ENCODE results near the gene HPCAL1.

DNA sequence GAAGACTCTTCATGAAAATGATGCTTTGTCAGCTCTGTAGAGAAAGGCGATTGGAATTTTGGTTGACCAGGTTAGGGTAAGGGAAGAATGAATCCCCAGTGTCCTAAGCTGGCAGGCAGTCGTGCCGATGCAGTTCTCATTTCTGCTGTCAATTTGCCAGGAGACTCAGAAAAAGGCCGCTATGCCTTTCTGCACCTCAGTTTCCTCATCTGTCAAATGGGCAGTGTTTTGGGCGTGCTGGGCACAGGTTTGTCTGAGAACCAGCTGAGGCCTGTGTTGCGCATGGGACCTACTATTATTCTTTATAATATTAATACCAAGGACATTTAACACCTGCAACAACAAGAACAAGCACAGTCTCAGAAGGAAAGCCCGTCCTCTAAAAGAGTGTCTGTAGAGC is 50.3 kb downstream of the HPCAL1 start:
- TF ChIP-seq, protein P1, sequence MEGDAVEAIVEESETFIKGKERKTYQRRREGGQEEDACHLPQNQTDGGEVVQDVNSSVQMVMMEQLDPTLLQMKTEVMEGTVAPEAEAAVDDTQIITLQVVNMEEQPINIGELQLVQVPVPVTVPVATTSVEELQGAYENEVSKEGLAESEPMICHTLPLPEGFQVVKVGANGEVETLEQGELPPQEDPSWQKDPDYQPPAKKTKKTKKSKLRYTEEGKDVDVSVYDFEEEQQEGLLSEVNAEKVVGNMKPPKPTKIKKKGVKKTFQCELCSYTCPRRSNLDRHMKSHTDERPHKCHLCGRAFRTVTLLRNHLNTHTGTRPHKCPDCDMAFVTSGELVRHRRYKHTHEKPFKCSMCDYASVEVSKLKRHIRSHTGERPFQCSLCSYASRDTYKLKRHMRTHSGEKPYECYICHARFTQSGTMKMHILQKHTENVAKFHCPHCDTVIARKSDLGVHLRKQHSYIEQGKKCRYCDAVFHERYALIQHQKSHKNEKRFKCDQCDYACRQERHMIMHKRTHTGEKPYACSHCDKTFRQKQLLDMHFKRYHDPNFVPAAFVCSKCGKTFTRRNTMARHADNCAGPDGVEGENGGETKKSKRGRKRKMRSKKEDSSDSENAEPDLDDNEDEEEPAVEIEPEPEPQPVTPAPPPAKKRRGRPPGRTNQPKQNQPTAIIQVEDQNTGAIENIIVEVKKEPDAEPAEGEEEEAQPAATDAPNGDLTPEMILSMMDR (conservative IDR thresholded peaks at IDR 0.05; ENCODE audit: low read length) = no peak
- no peak for TF ChIP-seq EZH2phosphoT487 (IDR thresholded peaks at IDR 0.05; ENCODE audit: borderline replicate concordance)

Measured in Loucy (cell line).